ENCODE data around the gene SEZ6L.
A peak's percentile ranks its signal among the peaks of the same experiment; 100 is the strongest.

Gene SEZ6L

DNA sequence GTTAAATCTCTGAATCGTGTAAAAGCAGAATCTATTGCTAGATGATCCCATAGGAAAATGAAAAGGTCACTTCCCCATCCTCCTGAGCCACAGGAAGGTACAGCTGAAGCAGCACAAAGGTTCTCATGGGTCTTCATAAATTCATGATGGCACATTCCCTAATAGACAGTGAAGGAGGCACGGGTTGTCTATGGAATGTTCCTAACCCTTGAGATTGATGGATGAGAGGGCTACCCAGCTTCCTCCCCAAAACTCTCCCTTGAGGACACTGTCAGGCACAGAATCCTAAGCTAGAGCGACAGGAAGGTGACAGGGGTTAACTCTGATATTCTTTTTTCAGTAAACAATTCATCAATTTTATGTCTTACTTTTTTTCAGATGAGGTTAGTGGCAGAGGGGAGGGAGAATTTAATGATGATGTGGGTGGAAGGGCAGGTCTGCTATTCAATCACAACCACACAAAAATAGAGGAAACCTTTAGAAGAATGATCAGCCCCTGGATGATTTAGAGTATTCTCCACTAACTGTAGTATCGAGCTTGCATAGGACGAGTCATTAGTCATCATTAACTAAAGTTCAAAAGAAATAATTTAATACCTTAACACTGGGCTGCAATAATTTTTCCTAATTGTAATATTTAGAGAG, 33.1 kb downstream of the SEZ6L start:
- no peak overlapping the region for H3K9ac ChIP-seq
- no peaks in the 10 kb centered on the region for H3K9me3 ChIP-seq
- H3K4me3 ChIP-seq = no peak overlapping the region
- no peaks in the 10 kb centered on the region for H3K36me3 ChIP-seq
- no peak overlapping the region for H3K27ac ChIP-seq
- TF ChIP-seq Cebpa-rat (IDR thresholded peaks at IDR 0.05) = no peak
- H3K4me2 ChIP-seq = no peak overlapping the region
- H3K4me1 ChIP-seq = no peaks in the 10 kb centered on the region
- no peaks in the 10 kb centered on the region for H4K20me1 ChIP-seq
- no peaks in the 10 kb centered on the region for H3K27me3 ChIP-seq

DNA sequence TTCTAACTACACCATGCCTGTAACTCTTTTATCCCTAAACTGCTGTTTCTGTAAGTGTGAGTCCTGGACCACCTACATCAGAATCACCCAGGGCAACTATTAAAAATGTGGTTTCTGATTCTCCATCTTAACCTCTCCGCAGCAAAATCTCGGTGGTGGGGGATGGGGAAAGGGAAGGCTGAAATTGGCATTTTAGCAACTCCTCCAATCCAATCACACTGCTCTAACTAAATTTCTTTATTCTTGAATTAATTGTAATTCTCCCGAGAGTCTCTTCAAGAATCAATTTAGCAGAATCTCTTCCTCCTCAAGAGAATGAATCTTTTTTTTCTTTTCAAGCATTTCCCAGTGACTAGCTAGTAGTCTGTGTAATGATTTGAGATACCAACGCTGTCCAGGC, 36.2 kb downstream of the SEZ6L start:
- no peak overlapping the region for H3K9ac ChIP-seq
- H3K27me3 ChIP-seq = no peaks in the 10 kb centered on the region
- no peaks in the 10 kb centered on the region for H4K20me1 ChIP-seq
- TF ChIP-seq Cebpa-rat (IDR thresholded peaks at IDR 0.05) = no peak
- H3K36me3 ChIP-seq = no peaks in the 10 kb centered on the region
- 0 out of 2 replicates have a peak, but pooled peaks cover 9% of the 10 kb centered on the region for H3K9me3 ChIP-seq
- H3K27ac ChIP-seq = no peak overlapping the region
- no peak overlapping the region for H3K4me3 ChIP-seq
- H3K4me1 ChIP-seq = no peaks in the 10 kb centered on the region
- H3K4me2 ChIP-seq = no peak overlapping the region

DNA sequence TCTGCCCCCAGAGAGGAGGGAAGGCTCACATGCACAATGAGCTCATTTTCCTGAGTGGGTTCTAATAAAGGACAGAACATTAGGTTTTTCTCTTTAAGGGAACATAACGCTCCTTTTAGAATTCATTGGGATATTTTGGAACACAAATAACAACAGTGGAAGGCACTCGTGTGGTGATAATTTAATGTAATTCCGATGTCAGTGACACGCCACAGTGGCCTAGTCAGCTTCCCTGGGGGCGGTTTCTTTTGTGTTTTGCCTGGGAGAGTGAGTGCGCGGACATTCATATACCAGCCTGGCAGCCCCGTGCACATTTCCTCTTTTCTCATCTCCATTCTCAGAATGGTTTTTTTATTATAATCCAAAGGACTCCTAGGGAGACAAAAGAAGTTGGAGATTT, 41.1 kb downstream of the SEZ6L start:
- no peak overlapping the region for H3K4me2 ChIP-seq
- no peaks in the 10 kb centered on the region for H3K27me3 ChIP-seq
- TF ChIP-seq Cebpa-rat (IDR thresholded peaks at IDR 0.05) = no peak
- no peaks in the 10 kb centered on the region for H4K20me1 ChIP-seq
- no peaks in the 10 kb centered on the region for H3K4me1 ChIP-seq
- H3K4me3 ChIP-seq = no peak overlapping the region
- H3K9me3 ChIP-seq = 0 out of 2 replicates have a peak, but pooled peaks cover 9% of the 10 kb centered on the region
- H3K9ac ChIP-seq = no peak overlapping the region
- no peak overlapping the region for H3K27ac ChIP-seq
- H3K36me3 ChIP-seq = no peaks in the 10 kb centered on the region

DNA sequence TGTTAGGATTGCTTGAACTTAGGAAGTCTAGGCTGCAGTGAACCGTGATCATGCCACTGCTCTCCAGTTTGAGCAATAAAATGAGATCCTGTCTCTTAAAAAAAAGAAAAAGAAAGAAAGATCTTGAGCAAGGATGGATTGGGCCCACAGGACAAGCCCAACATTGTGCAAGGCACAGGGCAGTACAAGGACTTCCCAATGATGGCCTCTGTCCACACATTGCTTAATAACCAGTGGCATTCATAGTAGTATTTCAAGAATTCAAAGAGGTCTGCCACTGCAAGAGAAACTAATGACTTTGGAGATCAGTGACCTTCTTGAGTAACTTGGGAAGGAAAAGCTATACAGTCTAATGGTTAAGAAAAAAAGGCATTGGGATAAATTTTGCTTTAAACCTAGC, 44.6 kb downstream of the SEZ6L start:
- Histone ChIP-seq H3K27me3 (no peaks in the 10 kb centered on the region), H3K27ac (no peak overlapping the region), H3K36me3 (no peaks in the 10 kb centered on the region), H3K9me3 (0 out of 2 replicates have a peak, but pooled peaks cover 9% of the 10 kb centered on the region), H3K4me3 (no peak overlapping the region), H4K20me1 (no peaks in the 10 kb centered on the region), H3K9ac (no peak overlapping the region), H3K4me2 (no peak overlapping the region), H3K4me1 (no peaks in the 10 kb centered on the region)
- no peak for TF ChIP-seq Cebpa-rat (IDR thresholded peaks at IDR 0.05)

DNA sequence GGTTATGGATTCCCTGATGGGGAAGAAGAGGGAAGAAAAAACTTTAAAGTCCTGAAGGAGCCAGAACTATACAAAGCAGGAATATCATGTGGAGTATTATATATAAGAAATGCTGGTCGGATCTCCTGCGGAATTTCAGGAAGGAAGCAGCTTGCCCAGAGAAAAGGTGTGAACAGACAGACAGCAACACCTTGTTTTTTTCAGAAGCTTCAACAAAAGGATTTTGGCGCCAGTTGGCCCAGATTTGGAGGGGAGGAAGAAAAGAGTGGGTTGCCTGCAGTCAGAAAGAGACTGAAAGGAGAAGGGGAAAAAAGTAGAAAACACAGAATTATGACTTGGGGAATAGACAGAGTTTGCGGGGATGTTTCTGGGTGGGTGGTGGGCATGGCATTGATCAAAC, 45.2 kb downstream of the SEZ6L start:
- Histone ChIP-seq H3K27me3 (no peaks in the 10 kb centered on the region), H3K36me3 (no peaks in the 10 kb centered on the region)
- TF ChIP-seq Cebpa-rat (IDR thresholded peaks at IDR 0.05) = no peak

DNA sequence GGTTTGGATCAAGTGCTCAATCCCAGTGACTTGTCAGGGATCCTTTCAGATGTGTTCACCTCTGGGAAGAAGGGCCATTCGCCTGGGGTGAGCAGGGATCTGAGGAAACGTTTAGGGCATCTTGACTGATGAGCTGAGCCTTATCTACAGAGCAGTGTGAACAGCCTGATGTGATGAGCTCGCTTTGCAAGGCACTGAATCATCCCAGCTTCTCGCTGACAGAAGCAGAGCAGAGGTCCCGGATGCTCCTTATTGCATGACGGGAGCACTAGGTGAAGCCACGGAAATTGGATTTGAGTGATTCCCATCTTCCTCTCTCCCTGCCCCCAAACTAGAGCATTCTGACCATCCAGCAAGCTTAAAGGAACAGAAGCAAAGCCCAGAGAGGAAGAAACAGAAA, 46.5 kb downstream of the SEZ6L start:
- Histone ChIP-seq H4K20me1 (no peaks in the 10 kb centered on the region), H3K9me3 (no peaks in the 10 kb centered on the region), H3K9ac (no peak overlapping the region), H3K4me1 (no peaks in the 10 kb centered on the region), H3K4me2 (no peak overlapping the region), H3K4me3 (no peak overlapping the region), H3K36me3 (no peaks in the 10 kb centered on the region), H3K27me3 (no peaks in the 10 kb centered on the region), H3K27ac (no peak overlapping the region)
- TF ChIP-seq Cebpa-rat (IDR thresholded peaks at IDR 0.05) = no peak

More for the DNA sequence above, 45.2 kb downstream of the SEZ6L start:
- H3K4me1 ChIP-seq = no peaks in the 10 kb centered on the region
- no peak overlapping the region for H3K4me2 ChIP-seq
- no peak overlapping the region for H3K27ac ChIP-seq
- no peak overlapping the region for H3K4me3 ChIP-seq
- H4K20me1 ChIP-seq = no peaks in the 10 kb centered on the region
- no peak overlapping the region for H3K9ac ChIP-seq
- 0 out of 2 replicates have a peak, but pooled peaks cover 6% of the 10 kb centered on the region for H3K9me3 ChIP-seq

DNA sequence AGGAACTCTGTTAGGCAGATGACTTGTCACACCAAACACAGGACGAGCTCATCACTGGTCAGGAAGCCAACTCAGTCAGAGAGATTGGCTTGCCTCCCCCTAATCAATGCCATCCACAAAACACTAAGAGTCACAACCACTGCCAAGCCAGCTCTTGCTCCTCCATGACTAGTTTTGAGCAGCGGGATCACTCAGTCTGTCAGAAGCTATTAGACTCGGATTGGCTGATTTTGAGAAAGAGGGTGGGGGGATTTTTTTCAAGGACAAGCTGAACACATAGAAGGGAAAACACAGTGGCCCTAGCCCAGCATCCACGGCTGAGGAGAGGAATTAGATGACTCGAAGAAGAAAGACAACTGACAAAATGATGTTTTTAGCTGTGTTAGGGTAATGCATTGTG, 55.9 kb downstream of the SEZ6L start:
- Histone ChIP-seq H3K9ac (no peak overlapping the region), H4K20me1 (no peaks in the 10 kb centered on the region), H3K4me3 (no peak overlapping the region), H3K4me2 (no peak overlapping the region), H3K27ac (no peak overlapping the region), H3K36me3 (no peaks in the 10 kb centered on the region), H3K9me3 (0 out of 2 replicates have a peak, but pooled peaks cover 5% of the 10 kb centered on the region), H3K4me1 (peaks cover 11% of the 10 kb centered on the region), H3K27me3 (no peaks in the 10 kb centered on the region)
- no peak for TF ChIP-seq Cebpa-rat (IDR thresholded peaks at IDR 0.05)

DNA sequence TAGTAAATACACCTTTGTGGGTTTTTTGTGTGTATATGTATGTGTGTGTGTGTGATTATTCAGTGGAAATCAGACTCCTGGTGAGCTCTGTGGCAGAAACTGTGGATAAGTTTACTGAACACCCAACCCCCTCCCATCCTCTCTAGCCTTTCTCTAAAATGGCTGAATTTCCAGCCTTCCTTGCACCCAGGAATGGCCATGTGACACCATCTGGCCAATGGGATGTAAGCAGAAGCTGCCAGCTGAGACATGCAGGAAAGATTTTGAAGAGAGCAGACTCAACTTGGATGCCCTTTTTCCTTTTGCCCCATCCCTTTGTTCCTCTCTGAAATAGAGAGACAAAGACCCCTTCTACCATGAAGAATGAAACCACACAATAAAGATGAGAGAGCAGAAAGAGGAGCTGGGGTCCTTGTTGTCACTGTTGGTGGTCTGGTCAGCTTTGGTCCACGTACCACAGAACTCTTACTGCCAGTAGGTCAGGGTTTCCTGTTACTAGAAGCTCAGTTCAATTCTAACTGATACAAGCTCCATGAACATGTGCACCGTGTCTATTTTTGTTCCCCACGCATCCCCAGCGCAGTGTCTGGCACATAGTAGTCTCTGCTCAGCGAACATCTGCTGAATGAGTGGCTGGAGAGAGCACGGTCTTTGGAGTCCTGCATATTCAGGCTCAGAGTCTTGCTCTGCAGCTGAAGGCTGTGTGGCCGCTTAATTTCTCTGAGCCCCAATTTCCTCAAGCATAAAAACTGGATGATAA, 57.5 kb downstream of the SEZ6L start:
- Histone ChIP-seq H3K4me1 (peaks cover 11% of the 10 kb centered on the region), H3K9me3 (0 out of 2 replicates have a peak, but pooled peaks cover 5% of the 10 kb centered on the region), H3K36me3 (no peaks in the 10 kb centered on the region), H3K4me2 (peak overlapping the region; percentile 22; the same call in 1 of the 2 replicates), H3K4me3 (no peak overlapping the region), H4K20me1 (no peaks in the 10 kb centered on the region), H3K9ac (no peak overlapping the region), H3K27ac (no peak overlapping the region), H3K27me3 (no peaks in the 10 kb centered on the region)
- no peak for TF ChIP-seq Cebpa-rat (IDR thresholded peaks at IDR 0.05)

DNA sequence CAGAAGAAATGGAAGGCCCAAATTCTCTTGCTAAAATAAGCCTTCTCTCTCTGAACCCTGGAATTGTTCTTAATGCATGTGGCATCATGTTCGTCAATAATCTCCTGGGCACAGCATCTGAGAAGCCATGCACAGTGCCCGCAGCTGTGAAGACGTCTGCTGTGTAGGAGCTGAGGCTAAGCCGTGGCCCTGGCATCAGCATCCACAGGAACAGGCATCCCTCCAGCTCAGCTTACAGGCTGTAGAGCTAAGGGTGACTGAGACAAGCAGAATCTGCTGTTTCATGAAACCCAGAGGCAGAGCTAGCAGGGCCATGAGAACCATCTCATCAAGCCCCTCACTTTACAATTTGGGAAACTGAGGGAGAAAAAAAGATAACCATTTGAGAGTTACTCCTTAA, 60.6 kb downstream of the SEZ6L start:
- Histone ChIP-seq H4K20me1 (no peaks in the 10 kb centered on the region), H3K4me2 (no peak overlapping the region), H3K9ac (no peak overlapping the region), H3K27ac (no peak overlapping the region), H3K9me3 (no peaks in the 10 kb centered on the region), H3K36me3 (no peaks in the 10 kb centered on the region), H3K4me3 (no peak overlapping the region), H3K4me1 (peaks cover 11% of the 10 kb centered on the region), H3K27me3 (no peaks in the 10 kb centered on the region)
- TF ChIP-seq Cebpa-rat (IDR thresholded peaks at IDR 0.05) = no peak

DNA sequence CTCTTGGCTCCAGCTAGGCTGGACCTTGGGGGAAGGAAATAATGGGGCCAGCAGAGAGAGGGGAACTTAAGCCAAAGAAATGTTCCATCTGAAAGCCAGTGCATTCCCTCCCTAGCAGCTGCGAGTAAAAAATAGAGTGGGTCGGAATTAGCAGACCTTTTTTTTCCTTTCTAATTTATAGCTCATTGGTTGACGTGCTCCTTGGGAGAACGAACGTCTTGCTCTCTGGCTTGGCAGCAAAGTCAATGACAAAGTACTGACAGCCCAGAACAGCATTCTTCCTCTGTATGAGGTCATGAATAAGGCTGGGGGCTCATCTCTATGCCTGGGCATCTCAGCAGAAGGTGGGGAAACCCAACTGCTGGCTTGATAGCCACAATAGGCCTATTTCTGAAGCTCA, 65.0 kb downstream of the SEZ6L start:
- TF ChIP-seq Cebpa-rat (IDR thresholded peaks at IDR 0.05) = no peak
- Histone ChIP-seq H3K9ac (no peak overlapping the region), H3K36me3 (no peaks in the 10 kb centered on the region), H3K4me1 (peaks cover 10% of the 10 kb centered on the region), H3K4me2 (no peak overlapping the region), H3K27ac (no peak overlapping the region), H4K20me1 (no peaks in the 10 kb centered on the region), H3K9me3 (no peaks in the 10 kb centered on the region), H3K27me3 (no peaks in the 10 kb centered on the region), H3K4me3 (no peak overlapping the region)

All from BLaER1 (cell line).